GM18502 (cell line): ENCODE results near the gene ICOSLG.
"Not testable (repeated sequence)": the region's sequence is repeated elsewhere in the genome, so short reads cannot be mapped to it uniquely, and the experiment has no call there.

Experiments
- ATAC-seq: cut with Tn5 transposase; IDR thresholded peaks from one replicate; pipeline ENCODE4 v1.9.1; 2021; ENCODE audit warnings: mild to moderate bottlenecking; ENCODE audit not compliant: unreplicated experiment, poor library complexity

ICOSLG gene

DNA sequence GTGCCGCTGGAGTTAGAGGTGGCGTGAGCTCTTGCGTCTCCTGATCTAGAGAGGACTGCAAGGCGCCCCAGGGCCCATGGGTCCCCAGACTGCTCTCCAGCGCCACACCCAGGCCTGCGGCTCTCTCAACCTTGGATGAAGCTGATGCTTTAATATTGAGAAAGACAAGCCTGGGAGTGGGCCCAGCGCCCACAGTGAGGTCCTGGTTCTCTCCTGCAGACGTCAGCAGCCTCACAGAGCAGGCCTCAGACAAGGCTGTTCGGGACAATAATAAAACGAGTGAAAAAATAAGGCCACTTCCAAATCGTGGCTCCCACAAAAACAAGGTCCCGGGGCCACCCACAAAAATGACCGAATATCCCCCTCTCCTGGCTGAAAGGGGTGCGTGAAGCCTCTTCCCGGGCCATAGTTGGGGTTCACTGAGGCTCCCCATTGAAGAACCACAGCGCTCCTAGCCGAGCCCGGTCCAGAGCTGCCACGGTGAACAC is 27.0 kb upstream of the ICOSLG start:
- no peak for ATAC-seq

DNA sequence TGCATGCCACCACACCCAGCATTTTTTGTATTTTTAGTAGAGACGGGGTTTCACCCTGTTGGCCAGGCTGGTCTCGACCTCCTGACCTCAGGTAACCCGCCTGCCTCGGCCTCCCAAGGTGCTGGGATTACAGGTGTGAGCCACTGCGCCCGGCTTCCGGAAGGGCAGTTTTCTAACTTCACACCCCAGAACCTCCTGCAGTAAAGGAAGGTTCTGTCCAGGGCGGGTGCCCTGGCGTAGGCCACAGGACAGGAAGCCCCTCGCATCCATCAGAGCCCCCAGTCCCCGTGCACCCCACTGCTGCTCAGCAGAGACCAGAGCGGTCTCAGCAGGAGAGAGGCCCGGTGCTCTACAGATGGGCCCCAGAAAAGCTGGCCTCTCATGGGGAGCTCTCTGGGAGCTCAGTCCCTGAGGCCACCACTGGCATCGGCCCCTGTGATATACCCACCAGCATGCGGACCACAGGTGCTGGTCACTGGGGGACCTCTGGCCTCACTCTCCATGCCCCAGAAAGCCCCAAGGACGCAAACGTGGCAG is 25.1 kb upstream of the ICOSLG start:
- no peak for ATAC-seq

DNA sequence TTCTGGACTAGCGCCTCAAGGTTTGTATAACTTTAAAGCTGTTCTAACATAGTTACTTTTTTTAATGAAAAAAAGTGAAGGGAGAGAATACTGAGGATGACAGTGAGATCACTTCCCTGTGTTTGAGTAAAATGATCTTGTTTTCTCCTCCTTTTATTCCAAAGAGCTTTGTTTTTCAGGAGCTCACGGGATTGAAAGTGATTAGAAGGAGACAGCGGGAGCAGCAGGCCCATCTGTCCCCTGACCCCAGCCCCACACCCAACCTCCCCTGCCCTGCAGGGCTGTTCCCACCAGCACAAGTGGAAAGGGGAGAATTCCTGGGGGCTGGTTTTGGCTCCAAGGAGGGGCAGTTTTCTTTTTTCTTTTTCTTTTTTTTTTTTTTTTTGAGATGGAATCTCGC is 23.0 kb upstream of the ICOSLG start:
- no peak for ATAC-seq

DNA sequence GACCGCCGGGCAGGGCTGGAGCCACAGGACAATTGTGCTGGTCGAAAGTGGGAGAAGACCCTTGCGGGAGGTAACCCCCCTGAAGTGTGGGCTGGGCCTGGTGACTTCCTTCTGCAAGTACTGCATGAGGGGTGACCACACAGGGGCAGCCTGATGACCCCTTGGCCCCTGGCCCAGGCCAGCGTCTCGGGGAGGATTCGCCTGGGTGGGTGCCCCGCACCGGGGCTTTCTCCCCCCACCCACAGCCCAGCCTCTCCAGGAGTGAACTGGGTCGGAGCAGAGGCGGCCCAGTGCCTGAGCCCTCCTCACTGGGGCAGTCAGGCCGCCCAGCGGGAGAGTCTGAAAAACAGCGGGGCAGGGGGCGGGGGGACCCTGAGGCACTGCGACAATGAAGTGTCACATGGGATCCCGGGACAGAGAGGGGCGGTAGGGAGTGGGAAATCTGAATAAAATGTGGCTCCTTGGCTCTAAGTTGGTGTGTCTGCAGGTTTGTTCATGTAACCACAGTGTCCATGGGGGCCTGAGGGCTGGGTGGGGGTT is 22.5 kb upstream of the ICOSLG start:
- ATAC-seq: no peak

DNA sequence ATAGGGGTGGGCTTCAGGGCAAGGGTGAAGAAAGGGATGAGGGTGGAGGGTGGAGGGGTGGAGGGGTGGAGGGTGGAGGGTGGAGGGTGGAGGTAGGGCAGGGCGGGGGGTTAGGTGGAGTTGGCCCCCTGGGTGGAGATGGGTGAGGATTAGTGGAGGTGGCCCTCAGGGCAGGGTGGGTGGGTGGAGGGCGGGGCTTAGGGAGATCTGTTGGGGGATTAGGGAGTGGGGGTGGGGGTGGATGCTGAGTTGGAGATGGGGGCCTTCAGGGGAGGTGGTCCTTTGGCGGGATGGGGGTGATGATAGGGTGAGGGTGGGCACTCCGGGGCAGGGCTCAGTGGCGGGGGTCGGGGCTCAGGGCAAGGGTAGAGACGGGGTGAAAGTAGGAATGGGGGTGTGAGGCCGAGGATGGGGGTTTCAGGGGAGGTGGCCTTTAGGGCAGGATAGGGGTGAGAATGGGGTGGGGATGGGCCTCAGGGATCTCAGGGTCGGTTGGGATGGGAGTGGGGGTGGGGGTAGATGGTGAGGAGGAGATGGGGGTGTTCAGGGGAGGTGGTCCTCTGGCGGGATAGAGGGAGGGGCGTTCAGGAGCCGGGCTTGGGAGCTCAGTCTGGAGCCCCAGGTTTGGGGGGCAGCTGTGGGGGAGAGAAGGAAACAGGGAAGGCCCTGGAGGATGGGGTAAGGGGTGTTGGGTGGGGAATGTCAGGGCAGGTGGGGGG is 21.8 kb upstream of the ICOSLG start:
- ATAC-seq: no peak

DNA sequence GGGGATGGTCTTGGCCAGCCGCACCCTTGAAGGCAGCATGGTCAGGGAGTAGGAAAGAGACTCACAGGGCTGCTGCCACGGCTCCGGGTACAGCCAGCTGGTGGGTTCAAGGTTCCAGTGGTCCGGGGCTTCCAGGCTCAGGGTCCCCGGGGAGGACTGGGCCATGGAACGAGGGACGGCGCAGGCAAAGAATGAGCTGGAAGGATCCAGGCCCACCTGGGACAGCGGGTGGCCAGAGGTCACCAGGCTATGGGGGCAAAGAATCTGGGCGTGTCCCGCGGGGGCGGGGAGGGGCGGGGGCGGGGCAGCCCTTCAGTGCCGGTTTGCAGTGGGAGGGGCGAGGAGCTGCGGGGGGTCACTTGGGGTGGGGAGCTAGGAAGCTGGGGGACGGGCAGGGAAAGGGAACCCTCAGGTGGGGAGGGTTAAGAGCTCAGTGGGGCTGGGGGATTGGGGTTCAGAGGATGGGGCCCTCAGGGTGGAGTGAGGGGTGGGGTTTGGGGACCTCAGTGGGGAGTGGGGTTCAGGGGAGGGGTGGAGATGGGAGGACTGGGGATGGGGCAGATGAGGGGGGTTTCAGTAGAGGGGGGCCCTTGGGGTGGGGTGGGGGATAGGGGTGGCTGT is 21.0 kb upstream of the ICOSLG start, which contains the start of gene DNMT3L:
Gene DNMT3L (minus strand): TSS at position 223 of the 621 bp plus-strand sequence. CDS start 638 bp downstream, outside the sequence.
- no peak for ATAC-seq

DNA sequence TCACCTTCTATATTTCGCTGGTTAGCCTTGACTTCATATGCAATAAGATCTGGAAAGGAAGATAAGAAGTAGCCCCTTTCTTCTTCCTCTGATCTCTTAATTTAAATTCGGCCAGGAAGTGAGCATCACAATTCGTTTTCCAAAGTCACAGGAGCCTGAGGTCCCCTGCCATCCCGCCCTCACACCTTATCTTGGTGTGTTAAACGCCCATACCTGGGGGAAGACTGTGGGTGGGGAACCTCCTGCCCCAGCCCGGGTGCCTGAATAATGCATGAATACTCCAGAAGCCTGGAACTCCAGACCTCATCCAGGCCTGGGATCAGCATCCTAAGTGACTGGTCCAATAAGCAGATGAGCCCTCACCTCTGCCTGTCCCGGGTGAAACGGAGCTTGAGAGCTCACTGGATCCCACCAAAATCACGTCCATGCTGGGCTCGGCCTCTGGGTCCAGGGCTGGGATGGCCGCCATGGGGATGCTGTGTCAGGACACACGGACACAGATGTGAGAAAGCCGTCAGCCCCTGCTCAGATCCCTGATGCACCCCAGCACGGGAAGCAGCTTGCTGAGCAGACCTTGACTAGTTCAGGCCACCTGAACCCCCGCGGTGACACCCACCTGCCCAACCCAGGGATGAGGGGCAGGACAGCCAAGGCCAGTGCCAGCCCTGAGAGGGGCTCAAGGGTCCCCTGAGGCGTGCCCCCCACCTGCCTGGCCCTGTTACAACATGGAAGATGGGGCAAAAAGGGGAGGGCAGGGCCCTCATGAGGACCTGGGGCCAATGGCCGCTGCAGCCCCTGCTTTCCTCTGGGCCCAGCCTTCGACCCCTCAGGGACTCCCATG is 20.3 kb upstream of the ICOSLG start:
- no peak for ATAC-seq

DNA sequence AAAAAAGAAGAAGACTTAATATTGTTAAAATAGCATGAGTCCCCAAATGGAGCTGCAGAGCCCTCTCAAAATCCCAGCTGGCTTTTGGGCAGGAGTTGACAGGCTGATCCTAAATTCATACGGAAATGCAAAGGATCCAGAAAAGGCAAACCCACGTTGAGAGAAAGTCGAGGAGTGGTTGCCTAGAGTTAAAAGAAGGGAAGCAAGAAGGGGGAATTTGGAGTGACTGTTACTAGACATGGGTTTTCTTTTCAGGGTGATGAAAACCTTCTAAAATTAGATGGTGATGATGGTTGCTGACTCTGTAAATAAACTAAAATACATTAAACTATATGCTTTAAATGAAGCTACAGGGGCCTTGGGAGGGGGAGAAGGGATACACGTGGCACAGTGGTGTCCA is 19.3 kb upstream of the ICOSLG start:
- no peak for ATAC-seq

DNA sequence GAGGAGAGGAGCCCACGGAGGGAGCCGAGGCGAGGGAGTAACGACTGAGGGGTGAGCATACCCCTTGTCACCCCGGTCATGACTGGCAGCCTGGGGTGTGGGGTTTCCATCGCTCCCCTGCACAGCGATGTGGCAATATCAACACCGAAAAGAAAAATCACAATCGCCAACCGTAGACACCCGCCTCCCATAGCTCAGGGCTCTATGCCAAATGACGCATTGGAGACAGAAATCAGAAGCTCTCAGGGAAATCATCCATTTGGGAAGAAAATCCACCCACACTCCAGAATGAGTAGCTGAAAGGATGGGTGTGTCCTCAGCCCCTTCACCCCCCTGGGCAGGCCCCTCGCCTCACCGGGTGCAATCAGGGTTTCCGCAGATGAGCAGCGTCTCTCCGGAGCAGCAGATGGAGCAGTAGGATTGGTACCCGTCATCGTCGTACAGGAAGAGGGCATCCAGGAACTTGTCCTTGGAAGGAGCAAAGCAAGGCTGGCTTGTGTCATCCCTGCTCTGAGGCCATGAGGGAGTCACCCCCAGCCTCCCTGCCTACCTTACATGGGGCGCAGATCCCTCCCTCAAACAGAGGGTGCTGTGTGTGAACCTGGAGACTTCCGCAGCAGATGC is 18.5 kb upstream of the ICOSLG start:
- no peak for ATAC-seq

DNA sequence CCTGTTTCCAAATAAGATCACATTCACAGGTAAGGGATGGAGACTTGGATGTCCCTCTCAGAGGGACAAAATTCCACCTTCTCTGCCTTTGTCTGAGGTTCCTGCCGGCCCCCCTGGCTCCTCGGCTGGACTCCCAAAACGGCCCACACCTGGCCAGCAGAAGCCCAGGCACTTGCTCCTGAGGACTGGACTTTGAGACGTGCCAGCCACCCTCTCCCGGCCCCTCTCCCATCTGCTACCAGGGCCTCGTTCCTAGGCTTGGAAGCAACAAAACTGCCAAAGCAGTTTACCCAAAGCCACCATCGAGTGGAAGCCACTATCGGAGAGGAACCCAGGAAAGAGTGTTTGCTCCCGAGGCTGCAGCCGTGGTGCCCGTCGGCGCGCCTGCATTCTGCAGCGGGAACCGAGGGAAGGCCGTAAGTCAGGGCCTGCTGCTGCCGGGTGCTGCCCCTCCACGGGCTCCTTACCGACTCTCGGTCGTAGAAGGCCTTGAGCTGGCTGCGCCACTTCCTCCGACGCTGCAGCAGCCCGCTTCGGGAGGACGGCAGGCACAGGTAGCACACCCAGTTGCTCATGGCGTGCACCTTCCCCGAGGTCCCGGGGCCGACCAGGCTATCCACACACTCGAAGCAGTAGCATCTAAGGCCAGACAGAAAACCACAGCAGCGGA is 17.4 kb upstream of the ICOSLG start:
- no peak for ATAC-seq

DNA sequence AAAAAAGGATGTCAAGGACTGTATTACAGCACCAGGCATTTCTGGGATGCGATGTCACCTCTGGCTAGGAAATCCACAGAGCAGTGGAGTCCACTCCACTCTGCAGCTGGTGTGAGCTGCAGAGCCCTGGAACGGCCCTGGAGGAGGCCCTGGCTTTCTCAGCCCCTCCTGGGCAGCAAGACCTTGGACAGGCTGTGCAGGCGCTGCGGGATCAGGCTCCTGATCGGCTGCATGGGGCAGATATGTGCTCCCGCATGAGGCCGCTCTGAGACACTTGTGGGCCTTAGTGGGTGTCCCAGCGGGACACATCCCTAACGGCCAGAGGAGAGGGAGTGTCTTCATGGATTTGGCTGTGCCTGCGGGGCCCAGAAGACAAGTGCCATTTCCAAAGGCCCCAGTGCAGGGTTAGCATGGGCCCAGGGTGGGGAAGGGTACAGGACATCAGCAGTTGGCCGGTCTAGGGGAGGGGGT is 14.8 kb upstream of the ICOSLG start:
- no peak for ATAC-seq

DNA sequence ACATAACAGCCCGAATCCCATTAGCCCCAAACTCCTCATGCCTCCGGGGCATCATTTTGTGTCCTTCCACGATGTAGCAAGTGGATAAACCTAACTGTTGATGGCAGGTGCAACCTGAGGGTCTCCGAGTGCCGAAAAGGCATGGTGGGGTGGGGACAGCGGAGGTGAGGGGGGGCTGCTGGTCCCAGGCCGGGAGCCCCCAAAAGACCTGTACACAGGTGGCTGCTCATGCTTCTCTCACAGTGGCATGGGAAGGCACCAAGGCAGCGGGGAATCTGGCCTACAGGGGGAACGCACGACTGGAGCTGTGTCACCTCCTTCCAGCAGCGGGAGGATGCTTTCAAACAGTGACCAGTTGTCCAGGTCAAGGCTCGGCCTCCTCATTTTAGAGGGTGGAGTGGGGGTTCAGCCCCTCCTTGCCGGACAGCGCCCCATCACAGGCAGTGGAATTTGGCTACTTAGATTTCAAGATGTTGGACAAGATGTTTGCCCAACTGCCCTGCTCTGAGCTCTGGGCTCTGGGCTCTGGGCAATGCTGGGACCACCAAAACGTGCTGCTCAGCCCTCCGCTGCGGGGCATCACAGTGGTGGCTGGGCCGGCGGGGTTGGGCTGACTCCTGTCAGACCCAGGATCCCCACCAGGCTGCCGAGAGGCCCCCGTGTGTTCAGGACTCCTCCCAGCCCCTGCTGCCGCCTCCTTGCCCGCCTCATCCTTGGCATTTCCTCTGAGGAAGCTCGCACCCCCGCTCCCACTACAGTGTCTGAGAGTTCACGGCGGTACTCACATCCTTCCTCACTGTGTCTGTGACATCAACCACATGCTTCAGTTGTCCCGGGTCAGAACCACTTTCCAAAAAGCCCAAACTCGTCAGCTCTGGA is 13.3 kb upstream of the ICOSLG start:
- no peak for ATAC-seq

DNA sequence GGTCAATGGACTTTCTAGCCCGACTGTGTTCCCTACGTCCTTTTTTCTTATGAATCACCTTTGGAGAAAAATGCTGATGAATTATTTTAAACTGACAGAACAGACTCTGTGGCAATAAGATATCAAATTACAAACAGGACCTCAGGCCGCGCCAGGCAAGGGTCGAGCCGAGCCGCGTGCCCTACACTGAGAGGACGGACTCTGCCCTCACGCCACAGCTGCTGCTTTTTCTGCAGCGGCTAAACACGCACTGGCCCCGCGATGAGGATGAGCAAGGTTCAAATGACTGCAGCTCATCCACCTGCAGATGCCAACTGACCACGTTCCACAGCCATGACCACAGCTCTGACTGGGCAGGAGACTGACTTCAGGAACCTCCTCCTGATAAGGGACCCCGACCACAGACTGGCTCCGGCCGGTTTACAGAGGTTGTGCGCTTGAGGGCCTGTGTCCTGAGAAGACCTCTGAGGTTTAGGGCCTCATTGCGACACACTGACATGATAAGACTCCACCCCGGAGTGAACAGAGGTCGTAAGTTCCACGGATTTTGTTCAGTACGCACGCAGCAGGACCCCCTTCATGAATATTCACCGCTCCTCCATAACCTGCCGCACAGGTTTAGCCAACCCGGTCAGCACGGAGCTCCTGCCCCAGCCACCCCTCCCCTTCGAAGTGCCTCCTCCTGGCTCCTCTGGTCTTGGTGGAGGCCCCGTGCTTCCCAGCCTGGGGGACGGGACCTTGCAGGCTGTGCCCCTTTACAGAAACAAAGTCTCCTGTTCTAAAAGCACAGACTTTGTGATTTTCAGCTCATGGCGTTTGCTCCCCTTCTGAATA is 8.7 kb upstream of the ICOSLG start:
- ATAC-seq: not testable (repeated sequence)

DNA sequence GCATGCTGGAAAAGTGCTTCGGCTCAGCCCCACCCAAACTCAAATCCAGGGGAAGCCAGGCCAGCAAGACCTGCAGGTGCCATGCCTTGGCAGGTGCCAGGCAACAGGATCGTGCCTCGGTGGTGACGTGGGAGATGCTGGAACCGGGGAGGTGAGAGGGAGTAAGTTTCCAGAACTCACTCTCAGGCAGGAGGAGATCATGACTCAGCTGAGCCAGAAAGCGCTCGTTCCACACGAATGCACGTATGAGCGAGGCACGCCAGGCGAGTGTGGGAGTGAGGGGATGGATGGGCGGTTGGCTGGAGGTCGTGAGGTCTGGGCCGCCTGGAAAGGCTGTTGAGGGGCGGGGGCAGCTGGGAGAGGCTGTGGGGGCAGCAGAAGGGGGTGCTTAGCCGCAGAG is 7.2 kb upstream of the ICOSLG start:
- not testable (repeated sequence) for ATAC-seq

DNA sequence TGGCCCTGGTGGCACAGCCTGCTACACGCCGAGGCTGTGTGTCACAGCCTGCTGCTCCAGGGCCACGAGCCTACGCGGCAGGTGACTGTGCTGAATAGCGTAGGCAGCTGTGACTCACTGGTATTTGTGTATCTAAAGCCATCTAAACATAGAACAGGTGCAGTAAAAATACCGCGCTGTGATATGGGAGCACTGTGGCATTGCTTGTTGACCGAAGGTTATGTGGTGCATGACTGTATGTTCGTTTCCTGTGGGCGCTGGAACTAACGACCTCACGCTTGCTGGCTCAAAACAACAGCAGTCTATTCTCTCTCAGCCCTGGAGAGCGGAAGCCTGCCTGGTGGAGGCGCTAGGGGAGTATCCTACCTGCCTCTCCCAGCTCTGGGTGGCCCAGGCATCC is 3.2 kb upstream of the ICOSLG start:
- ATAC-seq: peak; percentile 60

DNA sequence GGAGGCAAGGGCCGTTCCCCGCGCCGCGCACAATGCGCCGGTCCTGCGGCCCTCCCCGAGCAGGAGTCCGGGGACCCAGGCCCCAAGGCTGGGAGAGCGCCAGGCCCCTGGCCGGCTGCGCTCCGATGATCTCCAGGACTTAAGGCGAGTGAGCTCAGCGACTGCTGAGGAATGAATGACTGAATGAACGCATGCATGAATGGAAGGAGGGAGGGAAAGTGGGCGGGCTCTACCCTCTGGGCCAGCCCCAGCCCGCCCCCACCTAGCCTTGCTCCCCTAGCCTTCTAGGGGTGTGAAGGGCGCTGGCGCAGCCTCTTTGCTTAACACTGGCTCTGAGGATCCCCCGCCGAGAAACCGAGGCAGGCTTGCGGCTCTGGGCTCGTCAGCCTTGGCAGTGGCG is 538 bp upstream of the ICOSLG start:
- peak; percentile 39 for ATAC-seq

DNA sequence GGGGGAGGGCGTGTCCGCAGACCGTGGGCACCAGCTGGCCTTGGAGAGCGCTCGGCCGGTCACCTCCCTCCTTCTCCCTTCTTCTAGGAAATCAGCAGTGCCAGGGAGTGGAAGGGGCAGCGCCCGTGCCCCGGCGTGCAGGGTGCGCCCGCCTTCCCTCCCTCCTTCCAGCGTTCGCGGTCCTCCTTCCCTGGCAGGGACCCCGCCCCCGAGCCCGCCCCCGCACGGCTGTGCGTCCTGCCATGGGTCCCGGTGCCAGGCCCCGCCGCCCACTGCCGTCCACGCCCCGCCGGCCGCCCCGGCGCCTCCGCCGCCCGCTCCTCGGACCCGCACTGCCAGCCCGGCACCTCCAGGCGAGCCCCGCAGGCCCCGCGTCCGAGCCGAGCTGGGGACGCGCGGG is 390 bp downstream of the ICOSLG start:
- ATAC-seq: not testable (repeated sequence)

DNA sequence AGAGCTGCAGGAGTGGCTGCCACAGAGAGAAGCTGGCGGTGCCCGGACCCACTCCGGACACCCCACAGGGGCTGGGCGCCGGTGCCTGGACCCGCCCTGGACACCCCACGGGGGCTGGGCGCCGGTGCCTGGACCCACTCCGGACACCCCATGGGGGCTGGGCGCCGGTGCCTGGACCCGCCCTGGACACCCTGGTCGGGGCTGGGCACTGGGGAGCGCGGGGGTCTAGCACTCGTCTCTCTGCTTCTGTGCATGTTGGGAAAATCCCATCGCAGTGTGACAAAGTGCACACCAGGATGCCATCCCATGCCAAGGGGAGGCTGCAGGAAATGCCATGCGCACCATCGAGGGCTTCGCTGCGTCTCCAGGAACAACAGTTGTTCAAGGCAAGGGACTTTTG is 11.2 kb downstream of the ICOSLG start:
- not testable (repeated sequence) for ATAC-seq
